Tibial nerve (tissue), 4 donors: ENCODE measurements around the gene TMSB10.

ENCODE experiments used
- EP300 ChIP-seq, 2 donors: sonication (generic); formaldehyde crosslinking; IDR thresholded peaks; one replicate each; pipeline ENCODE4 v1.6.1; 2017; ENCODE audit warnings: antibody characterized with exemption in 2 of 2, mild to moderate bottlenecking in 1 of 2
- TF ChIP-seq, protein P1 (sequence below), 5 experiments: fragments of 200-600 bp in 3 of 5; fragments of 450-650 bp in 2 of 5; sonication (generic) in 3 of 5; IDR thresholded peaks; one replicate each; pipeline ENCODE4 v1.5.1; 2016 to 2019; ENCODE audit warnings: antibody characterized with exemption in 5 of 5, mild to moderate bottlenecking in 3 of 5, moderate library complexity in 2 of 5

DNA sequence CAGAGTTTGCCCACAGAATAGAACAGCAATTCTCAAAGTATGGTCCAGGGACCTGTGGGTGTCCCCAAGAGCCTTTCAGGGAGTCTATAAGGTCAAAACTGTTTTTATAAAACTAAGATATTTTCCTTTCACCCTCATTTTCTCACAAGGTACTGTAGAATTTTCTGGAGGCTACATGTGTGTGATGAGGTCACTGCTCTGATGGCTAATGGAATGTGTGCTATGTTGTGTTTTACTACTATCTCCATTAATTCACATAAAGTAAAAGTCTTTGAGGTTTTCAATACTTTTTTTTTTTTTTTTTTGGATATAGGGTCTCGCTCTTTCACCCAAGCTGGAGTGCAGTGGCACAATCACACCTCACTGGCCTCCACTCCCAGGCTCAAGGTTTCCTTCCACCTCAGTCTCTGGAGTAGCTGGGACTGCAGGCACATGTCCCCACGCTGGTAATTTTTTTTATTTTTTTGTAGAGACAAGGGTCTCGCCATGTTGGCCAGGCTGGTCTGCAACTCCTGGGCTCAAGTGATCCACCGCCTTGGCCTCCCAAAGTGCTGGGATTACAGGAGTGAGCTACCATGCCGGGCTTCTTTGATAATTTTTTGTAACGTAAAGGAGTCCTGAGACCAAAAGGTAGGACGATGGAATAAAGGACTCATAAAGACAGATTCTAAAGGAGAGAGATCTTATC, 26.4 kb upstream of the TMSB10 start:
- TF ChIP-seq, protein P1, sequence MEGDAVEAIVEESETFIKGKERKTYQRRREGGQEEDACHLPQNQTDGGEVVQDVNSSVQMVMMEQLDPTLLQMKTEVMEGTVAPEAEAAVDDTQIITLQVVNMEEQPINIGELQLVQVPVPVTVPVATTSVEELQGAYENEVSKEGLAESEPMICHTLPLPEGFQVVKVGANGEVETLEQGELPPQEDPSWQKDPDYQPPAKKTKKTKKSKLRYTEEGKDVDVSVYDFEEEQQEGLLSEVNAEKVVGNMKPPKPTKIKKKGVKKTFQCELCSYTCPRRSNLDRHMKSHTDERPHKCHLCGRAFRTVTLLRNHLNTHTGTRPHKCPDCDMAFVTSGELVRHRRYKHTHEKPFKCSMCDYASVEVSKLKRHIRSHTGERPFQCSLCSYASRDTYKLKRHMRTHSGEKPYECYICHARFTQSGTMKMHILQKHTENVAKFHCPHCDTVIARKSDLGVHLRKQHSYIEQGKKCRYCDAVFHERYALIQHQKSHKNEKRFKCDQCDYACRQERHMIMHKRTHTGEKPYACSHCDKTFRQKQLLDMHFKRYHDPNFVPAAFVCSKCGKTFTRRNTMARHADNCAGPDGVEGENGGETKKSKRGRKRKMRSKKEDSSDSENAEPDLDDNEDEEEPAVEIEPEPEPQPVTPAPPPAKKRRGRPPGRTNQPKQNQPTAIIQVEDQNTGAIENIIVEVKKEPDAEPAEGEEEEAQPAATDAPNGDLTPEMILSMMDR (IDR thresholded peaks at IDR 0.05), result no peak
- TF ChIP-seq EP300 (IDR thresholded peaks at IDR 0.05), result no peak
